A549 (cell line): ENCODE measurements around the gene ADA. TPM values are rescaled to one million over a fixed set of nuclear protein-coding genes. Genes with fewer than 3 reads are reported as not detected.

Source experiments
- ATAC-seq, 2 experiments: fragments of 200-7000 bp in 1 of 2; fragments of >200 bp in 1 of 2; cut with Nextera tagmentation in 1 of 2; cut with Tn5 transposase in 1 of 2; 3 replicates each; pipeline versions ENCODE4 v1.8.0 to v1.9.1; 2018 to 2020; ENCODE audit warnings: mild to moderate bottlenecking in 1 of 2, moderate library complexity in 1 of 2
- CTCF ChIA-PET: fragments of 300-600 bp; sonication (Branson Sonifier 250); formaldehyde crosslinking; extraction: SDS; loops from one replicate; lab custom pipeline; 2021; ENCODE audit warnings: antibody characterized with exemption, inconsistent platforms; lab: Yijun Ruan, JAX
- POLR2A ChIA-PET: fragments of 350-600 bp; formaldehyde crosslinking; extraction: SDS; loops from one replicate; lab custom pipeline; 2021; ENCODE audit warnings: antibody characterized with exemption, inconsistent platforms; lab: Yijun Ruan, JAX
- DNase-seq, 2 experiments: peaks; one replicate each; pipeline versions ENCODE4 v3.0.0 to v3.0.0-alpha.2; 2011 to 2016; ENCODE audit warnings: low read depth in 1 of 2, low spot score in 1 of 2
- FAIRE-seq: peaks from 2 replicates; lab custom pipeline; 2011; peaks lifted over from hg19 to GRCh38; lab: Jason Lieb, UNC
- H3K27ac ChIP-seq, 2 experiments: fragments of >200 bp; sonication (Bioruptor Twin); formaldehyde crosslinking; 3 replicates each; pipeline ENCODE4 v1.5.1; 2016 to 2017
- H3K4me1 ChIP-seq: fragments of >200 bp; sonication (Bioruptor Twin); formaldehyde crosslinking; 3 replicates; pipeline ENCODE4 v1.6.1; 2016
- H3K4me2 ChIP-seq: fragments of >200 bp; sonication (Bioruptor Twin); formaldehyde crosslinking; 3 replicates; pipeline ENCODE4 v1.6.1; 2016
- H3K4me3 ChIP-seq: fragments of >200 bp; sonication (Bioruptor Twin); formaldehyde crosslinking; 3 replicates; pipeline ENCODE4 v1.5.1; 2016
- H3K9me3 ChIP-seq: fragments of >200 bp; sonication (Bioruptor Twin); formaldehyde crosslinking; 3 replicates; pipeline ENCODE4 v1.6.1; 2016
- BHLHE40 ChIP-seq: IDR thresholded peaks from 2 replicates; pipeline ENCODE4 v1.6.1; 2012; ENCODE audit warnings: low read depth, low read length, inconsistent platforms
- CBX2 ChIP-seq: fragments of 200-600 bp; sonication (generic); IDR thresholded peaks from 2 replicates; pipeline ENCODE4 v1.6.1; 2016; ENCODE audit warnings: low read depth, mild to moderate bottlenecking, borderline replicate concordance
- CEBPB ChIP-seq, 2 experiments: fragments of >200 bp in 1 of 2; sonication (Bioruptor Twin) in 1 of 2; formaldehyde crosslinking in 1 of 2; IDR thresholded peaks; 2 replicates each; pipeline ENCODE4 v1.6.1; 2012 to 2016
- FOSL2 ChIP-seq, 2 experiments: fragments of 450-650 bp in 1 of 2; fragments of >200 bp in 1 of 2; sonication (Bioruptor Twin) in 1 of 2; formaldehyde crosslinking; IDR thresholded peaks; 2 replicates each; pipeline versions ENCODE4 v1.5.0 to v1.6.1; 2016 to 2020; ENCODE audit warnings: mild to moderate bottlenecking in 1 of 2, moderate library complexity in 1 of 2
- GATA3 ChIP-seq: IDR thresholded peaks from 2 replicates; pipeline ENCODE4 v1.6.1; 2012; ENCODE audit warnings: borderline replicate concordance
- HEYL ChIP-seq: fragments of 250-450 bp; sonication (Bioruptor Pico); IDR thresholded peaks from 2 replicates; pipeline ENCODE4 v1.8.0; 2021; ENCODE audit warnings: mild to moderate bottlenecking, moderate library complexity
- HOXB13 ChIP-seq: fragments of 250-450 bp; sonication (Bioruptor Pico); IDR thresholded peaks from 2 replicates; pipeline ENCODE4 v1.5.0; 2020; ENCODE audit warnings: low read depth, mild to moderate bottlenecking, moderate library complexity
- JUN ChIP-seq, 2 experiments: fragments of >200 bp; sonication (Bioruptor Twin); formaldehyde crosslinking; IDR thresholded peaks; 2 replicates in 1 of 2; 3 replicates in 1 of 2; pipeline ENCODE4 v1.6.1; 2016 to 2017
- MAZ ChIP-seq: fragments of 150-350 bp; IDR thresholded peaks from 2 replicates; pipeline ENCODE4 v1.6.1; 2014; ENCODE audit warnings: antibody characterized with exemption, low read depth, low read length, borderline replicate concordance
- POLR2A ChIP-seq: IDR thresholded peaks from 2 replicates; pipeline ENCODE4 v1.6.1; 2012; ENCODE audit warnings: mild to moderate bottlenecking, low read length
- POLR2AphosphoS2 ChIP-seq: conservative IDR thresholded peaks from 2 replicates; pipeline ENCODE4 v1.6.1; 2012; ENCODE audit warnings: low read length, improper control_type of control experiment, inconsistent platforms
- RAD21 ChIP-seq, 2 experiments: fragments of >200 bp in 1 of 2; sonication (Bioruptor Twin) in 1 of 2; formaldehyde crosslinking in 1 of 2; IDR thresholded peaks in 1 of 2; conservative IDR thresholded peaks in 1 of 2; 2 replicates in 1 of 2; 3 replicates in 1 of 2; pipeline ENCODE4 v1.6.1; 2012 to 2018; ENCODE audit warnings: inconsistent platforms in 1 of 2
- RARB ChIP-seq: fragments of 250-450 bp; sonication (Bioruptor Pico); IDR thresholded peaks from 2 replicates; pipeline ENCODE4 v1.8.0; 2021; ENCODE audit warnings: mild to moderate bottlenecking, moderate library complexity
- SMC3 ChIP-seq: fragments of >200 bp; sonication (Bioruptor Twin); formaldehyde crosslinking; IDR thresholded peaks from 3 replicates; pipeline ENCODE4 v1.6.1; 2018; ENCODE audit warnings: inconsistent platforms
- SREBF2 ChIP-seq: fragments of 450-650 bp; IDR thresholded peaks from 2 replicates; pipeline ENCODE4 v1.6.1; 2014; ENCODE audit warnings: mild to moderate bottlenecking, moderate library complexity
- ZNF302 ChIP-seq: fragments of 250-450 bp; sonication (Bioruptor Pico); IDR thresholded peaks from 2 replicates; pipeline ENCODE4 v1.9.0; 2021; ENCODE audit warnings: inconsistent platforms, mild to moderate bottlenecking, moderate library complexity
- ZSCAN20 ChIP-seq: fragments of 250-450 bp; sonication (Bioruptor Pico); IDR thresholded peaks from 2 replicates; pipeline ENCODE4 v1.8.0; 2022; ENCODE audit warnings: mild to moderate bottlenecking, moderate library complexity
- WGBS: methylation state at CpG from one replicate; pipeline ENCODE4 v1.1.6; 2017; ENCODE audit errors: missing lambda C conversion rate; 5-methylcytosine and 5-hydroxymethylcytosine counted together
- polyA plus RNA-seq, 4 experiments: library from polyadenylated mRNA; depleted of rRNA in 3 of 4; stranded (reverse); fragments of >200 nt; fragmentation: RNase III in 1 of 4; extraction: RNeasy Plus Mini Kit Qiagen cat#74134 plus additional on column Dnase treatment in 1 of 4; gene quantifications; 2 replicates in 3 of 4; 3 replicates in 1 of 4; pipeline ENCODE4 v1.2.3, GENCODE V29; 2011 to 2017
- TF ChIP-seq, protein P1 (sequence below): fragments of >200 bp; sonication (Bioruptor Twin); formaldehyde crosslinking; IDR thresholded peaks from 3 replicates; pipeline ENCODE4 v1.5.1; 2016
- TF ChIP-seq, protein P2 (sequence below): IDR thresholded peaks from 2 replicates; pipeline ENCODE4 v1.6.1; 2012
- TF ChIP-seq, protein P3 (sequence below): fragments of 450-650 bp; IDR thresholded peaks from 2 replicates; pipeline ENCODE4 v1.6.1; 2014; ENCODE audit warnings: antibody characterized with exemption
- TF ChIP-seq, protein P4 (sequence below): fragments of 200-600 bp; sonication (generic); IDR thresholded peaks from 2 replicates; pipeline ENCODE4 v1.6.1; 2016; ENCODE audit warnings: antibody characterized with exemption, mild to moderate bottlenecking, moderate library complexity

ADA gene
- polyA plus RNA-seq, 2 of the 4 experiments (the other 2 are of a cell fraction), result 34.5 to 48.1 TPM

DNA sequence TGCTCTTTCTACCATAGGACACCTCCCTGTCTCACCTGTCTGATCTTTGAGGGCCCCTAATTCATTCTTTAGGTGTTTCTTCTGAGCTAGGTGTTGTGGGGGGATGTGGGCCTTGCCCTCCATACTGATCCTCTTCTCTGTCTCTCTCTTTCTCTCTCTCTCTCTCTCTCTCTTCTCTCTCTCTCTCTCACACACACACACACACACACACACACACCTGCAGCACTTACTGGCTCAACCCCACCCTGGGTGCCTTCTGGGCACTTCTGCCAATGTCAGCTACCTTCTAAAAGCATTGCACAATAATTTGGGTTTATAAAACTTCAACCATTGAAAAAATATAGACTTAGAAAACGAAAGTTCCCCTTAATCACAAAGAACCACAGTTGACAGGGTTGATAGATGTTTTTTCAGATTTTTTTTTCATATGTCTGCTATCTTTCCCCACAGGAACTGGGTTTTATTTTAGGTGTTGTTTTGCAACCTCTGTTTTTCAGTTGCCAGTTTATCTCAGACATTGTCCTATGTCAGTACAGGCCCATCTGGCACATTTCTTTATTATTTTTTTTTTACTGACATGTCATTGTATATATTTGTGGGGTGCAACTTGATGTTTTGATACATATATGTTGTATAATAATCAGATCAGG lies 41.1 kb downstream of the ADA start:
- ATAC-seq (peak; percentile 30 to 31; a peak in 4 of 6 replicates), FAIRE-seq (no peak), DNase-seq (no peak)
- peak; percentile 27 to 50; a peak in 2 of 4 replicates for TF ChIP-seq CEBPB (IDR thresholded peaks at IDR 0.05)
- no peak for TF ChIP-seq HOXB13 (CRISPR knock-in tag)
- CTCF ChIA-PET, result interaction anchor here (0.6 to 4.8 kb wide), 61 partner anchors 7 to 848 kb away, joined by 3 to 54 read pairs (median 6); partner anchors contain the start of genes ADA, SERINC3 and TTPAL
- H3K27ac ChIP-seq, result peak overlapping the region; percentile 27 to 85; a peak in 2 of 6 replicates
- H3K9me3 ChIP-seq, result no peaks in the 10 kb centered on the region
- H3K4me2 ChIP-seq, result 0 out of 3 replicates have a peak overlapping the region, but pooled peaks have one; percentile 82
- POLR2A ChIA-PET, result interaction anchor here (0.7 to 1.9 kb wide), 2 partner anchors 33 to 135 kb away, joined by 3 to 13 read pairs; partner anchors contain the start of gene TTPAL
- WGBS, result 0% methylated on average over 1 of the region's 1 CpG
- H3K4me3 ChIP-seq, result no peak overlapping the region
- H3K4me1 ChIP-seq, result peaks cover 11% of the 10 kb centered on the region

DNA sequence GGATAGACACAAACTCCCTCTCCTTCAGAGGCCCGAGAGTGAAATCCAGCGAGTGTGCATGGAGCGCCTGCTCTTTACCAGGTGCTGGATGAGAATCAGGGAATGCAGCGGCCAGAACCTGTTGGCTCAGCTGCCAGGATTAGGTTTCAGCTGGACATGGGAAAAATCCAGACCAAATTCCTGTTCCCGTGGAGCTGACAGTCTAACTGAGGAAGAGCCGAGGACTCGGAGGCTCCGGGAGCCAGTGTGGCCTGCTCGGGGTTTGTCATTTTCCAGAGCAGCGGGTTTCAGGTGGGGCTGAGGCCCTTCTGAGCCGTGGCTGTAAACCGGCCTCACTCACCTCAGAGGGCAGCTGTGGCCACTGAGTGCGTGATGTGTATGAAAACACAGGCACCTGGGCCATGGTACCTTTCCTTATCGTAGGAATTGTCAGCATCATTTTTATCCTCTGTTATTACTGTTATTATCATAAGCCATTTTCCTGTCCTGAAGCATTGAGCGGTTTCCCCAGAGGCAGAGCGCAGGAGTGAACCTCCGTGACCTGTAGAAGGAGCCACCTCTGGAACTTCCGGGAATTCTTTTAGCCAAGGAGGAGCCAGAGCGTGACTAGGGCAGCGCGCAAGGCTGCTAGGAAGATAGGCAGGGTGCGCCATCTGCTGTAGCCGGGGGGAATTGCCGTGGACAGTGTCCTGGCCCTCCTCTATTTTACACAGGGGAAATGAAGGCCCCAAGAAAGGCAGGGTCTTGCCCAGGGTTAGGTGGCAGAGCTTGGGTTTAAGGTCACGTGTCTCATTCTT lies 41.8 kb downstream of the ADA start:
- WGBS, result 42% methylated on average over 25 of the region's 25 CpGs
- ATAC-seq, result peak; percentile 98 to 99
- H3K4me1 ChIP-seq, result peaks cover 11% of the 10 kb centered on the region
- CTCF ChIA-PET, result interaction anchor here (0.5 to 4.8 kb wide), 73 partner anchors 10 to 397 kb away, joined by 3 to 54 read pairs (median 5); partner anchors contain the start of genes ADA, SERINC3 and TTPAL
- POLR2A ChIA-PET, result interaction anchor here (0.6 to 1.9 kb wide), 4 partner anchors 11 to 134 kb away, joined by 3 to 13 read pairs (median 3); partner anchors contain the start of gene TTPAL
- peak; percentile 18 for FAIRE-seq
- H3K4me2 ChIP-seq, result peak overlapping the region; percentile 82
- peak overlapping the region; percentile 76 to 85 for H3K27ac ChIP-seq
- H3K9me3 ChIP-seq, result no peaks in the 10 kb centered on the region
- peak; percentile 91 to 95 for DNase-seq
- TF ChIP-seq POLR2AphosphoS2 (no peak), MAZ (peak; percentile 23; the same call in 1 of the 2 replicates), SMC3 (peak; percentile 96), JUN (IDR thresholded peaks at IDR 0.05) (peak in 1 of 2 experiments; percentile 38; a peak in 1 of 5 replicates), CBX2 (no peak), POLR2A (peak; percentile 39; the same call in 1 of the 2 replicates), BHLHE40 (no peak), SREBF2 (no peak), RAD21 (conservative IDR thresholded peaks at IDR 0.05 in 1 of 2, IDR thresholded peaks at IDR 0.05 in 1 of 2) (peak; percentile 96 to 98), HEYL (CRISPR knock-in tag) (no peak), ZNF302 (CRISPR knock-in tag) (no peak)
- TF ChIP-seq, protein P1, sequence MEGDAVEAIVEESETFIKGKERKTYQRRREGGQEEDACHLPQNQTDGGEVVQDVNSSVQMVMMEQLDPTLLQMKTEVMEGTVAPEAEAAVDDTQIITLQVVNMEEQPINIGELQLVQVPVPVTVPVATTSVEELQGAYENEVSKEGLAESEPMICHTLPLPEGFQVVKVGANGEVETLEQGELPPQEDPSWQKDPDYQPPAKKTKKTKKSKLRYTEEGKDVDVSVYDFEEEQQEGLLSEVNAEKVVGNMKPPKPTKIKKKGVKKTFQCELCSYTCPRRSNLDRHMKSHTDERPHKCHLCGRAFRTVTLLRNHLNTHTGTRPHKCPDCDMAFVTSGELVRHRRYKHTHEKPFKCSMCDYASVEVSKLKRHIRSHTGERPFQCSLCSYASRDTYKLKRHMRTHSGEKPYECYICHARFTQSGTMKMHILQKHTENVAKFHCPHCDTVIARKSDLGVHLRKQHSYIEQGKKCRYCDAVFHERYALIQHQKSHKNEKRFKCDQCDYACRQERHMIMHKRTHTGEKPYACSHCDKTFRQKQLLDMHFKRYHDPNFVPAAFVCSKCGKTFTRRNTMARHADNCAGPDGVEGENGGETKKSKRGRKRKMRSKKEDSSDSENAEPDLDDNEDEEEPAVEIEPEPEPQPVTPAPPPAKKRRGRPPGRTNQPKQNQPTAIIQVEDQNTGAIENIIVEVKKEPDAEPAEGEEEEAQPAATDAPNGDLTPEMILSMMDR, result peak; percentile 89
- TF ChIP-seq, protein P2, sequence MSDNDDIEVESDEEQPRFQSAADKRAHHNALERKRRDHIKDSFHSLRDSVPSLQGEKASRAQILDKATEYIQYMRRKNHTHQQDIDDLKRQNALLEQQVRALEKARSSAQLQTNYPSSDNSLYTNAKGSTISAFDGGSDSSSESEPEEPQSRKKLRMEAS, result peak; percentile 74
- TF ChIP-seq, protein P3, sequence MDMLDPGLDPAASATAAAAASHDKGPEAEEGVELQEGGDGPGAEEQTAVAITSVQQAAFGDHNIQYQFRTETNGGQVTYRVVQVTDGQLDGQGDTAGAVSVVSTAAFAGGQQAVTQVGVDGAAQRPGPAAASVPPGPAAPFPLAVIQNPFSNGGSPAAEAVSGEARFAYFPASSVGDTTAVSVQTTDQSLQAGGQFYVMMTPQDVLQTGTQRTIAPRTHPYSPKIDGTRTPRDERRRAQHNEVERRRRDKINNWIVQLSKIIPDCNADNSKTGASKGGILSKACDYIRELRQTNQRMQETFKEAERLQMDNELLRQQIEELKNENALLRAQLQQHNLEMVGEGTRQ, result peak; percentile 59
- peak overlapping the region; percentile 29; the same call in 1 of the 3 replicates for H3K4me3 ChIP-seq

DNA sequence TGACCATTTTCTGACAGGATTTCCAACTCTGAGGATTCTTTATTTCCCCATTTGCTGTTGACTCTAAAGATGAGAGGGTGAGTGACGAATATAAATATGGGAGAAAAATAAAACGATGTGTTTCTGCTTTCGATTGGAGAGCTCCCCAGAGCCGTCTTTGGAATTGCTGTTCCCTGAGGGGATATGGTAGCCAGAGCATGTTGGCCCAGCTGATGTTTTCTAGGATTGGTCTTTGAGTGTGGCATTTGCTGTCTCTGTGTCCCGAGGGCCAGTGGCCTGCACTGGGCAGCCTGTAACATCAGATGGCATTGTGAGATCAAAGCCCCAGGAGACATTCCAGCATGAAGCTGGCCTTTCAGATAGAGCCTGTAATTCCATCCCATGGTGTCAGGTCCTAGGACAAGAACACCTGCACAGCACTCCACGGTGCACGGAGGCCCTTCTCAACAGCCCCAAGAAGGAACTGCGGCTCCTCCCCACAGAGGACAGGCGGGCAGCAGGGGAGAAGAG lies 42.4 kb downstream of the ADA start:
- ATAC-seq, result peak; percentile 25 to 47; a peak in 4 of 6 replicates
- H3K4me2 ChIP-seq, result peak overlapping the region; percentile 82
- TF ChIP-seq CBX2, result no peak
- no peak for TF ChIP-seq HOXB13 (CRISPR knock-in tag)
- TF ChIP-seq FOSL2 (IDR thresholded peaks at IDR 0.05), result no peak
- TF ChIP-seq FOSL2 (CRISPR knock-in tag; IDR thresholded peaks at IDR 0.05), result no peak
- TF ChIP-seq, protein P4, sequence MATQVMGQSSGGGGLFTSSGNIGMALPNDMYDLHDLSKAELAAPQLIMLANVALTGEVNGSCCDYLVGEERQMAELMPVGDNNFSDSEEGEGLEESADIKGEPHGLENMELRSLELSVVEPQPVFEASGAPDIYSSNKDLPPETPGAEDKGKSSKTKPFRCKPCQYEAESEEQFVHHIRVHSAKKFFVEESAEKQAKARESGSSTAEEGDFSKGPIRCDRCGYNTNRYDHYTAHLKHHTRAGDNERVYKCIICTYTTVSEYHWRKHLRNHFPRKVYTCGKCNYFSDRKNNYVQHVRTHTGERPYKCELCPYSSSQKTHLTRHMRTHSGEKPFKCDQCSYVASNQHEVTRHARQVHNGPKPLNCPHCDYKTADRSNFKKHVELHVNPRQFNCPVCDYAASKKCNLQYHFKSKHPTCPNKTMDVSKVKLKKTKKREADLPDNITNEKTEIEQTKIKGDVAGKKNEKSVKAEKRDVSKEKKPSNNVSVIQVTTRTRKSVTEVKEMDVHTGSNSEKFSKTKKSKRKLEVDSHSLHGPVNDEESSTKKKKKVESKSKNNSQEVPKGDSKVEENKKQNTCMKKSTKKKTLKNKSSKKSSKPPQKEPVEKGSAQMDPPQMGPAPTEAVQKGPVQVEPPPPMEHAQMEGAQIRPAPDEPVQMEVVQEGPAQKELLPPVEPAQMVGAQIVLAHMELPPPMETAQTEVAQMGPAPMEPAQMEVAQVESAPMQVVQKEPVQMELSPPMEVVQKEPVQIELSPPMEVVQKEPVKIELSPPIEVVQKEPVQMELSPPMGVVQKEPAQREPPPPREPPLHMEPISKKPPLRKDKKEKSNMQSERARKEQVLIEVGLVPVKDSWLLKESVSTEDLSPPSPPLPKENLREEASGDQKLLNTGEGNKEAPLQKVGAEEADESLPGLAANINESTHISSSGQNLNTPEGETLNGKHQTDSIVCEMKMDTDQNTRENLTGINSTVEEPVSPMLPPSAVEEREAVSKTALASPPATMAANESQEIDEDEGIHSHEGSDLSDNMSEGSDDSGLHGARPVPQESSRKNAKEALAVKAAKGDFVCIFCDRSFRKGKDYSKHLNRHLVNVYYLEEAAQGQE, result no peak
- no peak for TF ChIP-seq ZSCAN20
- no peak for TF ChIP-seq RAD21 (conservative IDR thresholded peaks at IDR 0.05 in 1 of 2, IDR thresholded peaks at IDR 0.05 in 1 of 2)
- TF ChIP-seq RARB (CRISPR knock-in tag), result no peak
- no peak for TF ChIP-seq GATA3
- TF ChIP-seq, all 56 proteins: peak for 0
- no peak for DNase-seq
- POLR2A ChIA-PET, result interaction anchor here (0.6 to 1.9 kb wide), 4 partner anchors 11 to 134 kb away, joined by 3 to 13 read pairs (median 3); partner anchors contain the start of gene TTPAL
- WGBS, result 85% methylated on average over 9 of the region's 9 CpGs
- peak overlapping the region; percentile 76 to 85 for H3K27ac ChIP-seq
- H3K9me3 ChIP-seq, result no peaks in the 10 kb centered on the region
- H3K4me1 ChIP-seq, result peaks cover 11% of the 10 kb centered on the region
- CTCF ChIA-PET, result interaction anchor here (0.5 to 4.8 kb wide), 46 partner anchors 9 to 397 kb away, joined by 3 to 54 read pairs (median 7); partner anchors contain the start of genes SERINC3 and TTPAL
- H3K4me3 ChIP-seq, result no peak overlapping the region
- no peak for FAIRE-seq
